ENCODE data around the gene KIAA0408. TPM values are rescaled to one million over a fixed set of nuclear protein-coding genes. Genes with fewer than 3 reads are reported as not detected.
A peak's percentile ranks its signal among the peaks of the same experiment; 100 is the strongest.

The KIAA0408 gene
- 18.5 and 19.6 TPM in 2 replicates for total RNA-seq

- Mint-ChIP-seq H3K27me3 (ENCODE audit: low read depth) (peaks cover 1% of the 10 kb centered on the region), H3K27ac (peak within 1 kb of the TSS; percentile 63), H3K9me3 (no peaks in the 10 kb centered on the region), H3K4me3 (ENCODE audit: low read depth) (no peak within 1 kb of the TSS), H3K36me3 (ENCODE audit: low read depth) (peaks cover 11% of the 10 kb centered on the region), H3K4me1 (ENCODE audit: low read depth) (peaks cover 57% of the 10 kb centered on the region)
- intact Hi-C loops (cut with micrococcal nuclease): no loop called here
- no peak for DNase-seq (ENCODE audit: low spot score)
Observed at GRCh38 chr6:127459231-127459641, at the start of gene KIAA0408. TSS of gene KIAA0408 (minus strand) at chr6:127459389. CDS start at chr6:127453981, 5,408 bp downstream.

- no peak overlapping the region for H3K27ac Mint-ChIP-seq
- H3K36me3 Mint-ChIP-seq (ENCODE audit: low read depth): peaks cover 43% of the 10 kb centered on the region
- intact Hi-C loops (cut with micrococcal nuclease): no loop called here
- H3K9me3 Mint-ChIP-seq: no peaks in the 10 kb centered on the region
- H3K27me3 Mint-ChIP-seq (ENCODE audit: low read depth): no peaks in the 10 kb centered on the region
- no peak overlapping the region for H3K4me3 Mint-ChIP-seq (ENCODE audit: low read depth)
- peaks cover 1% of the 10 kb centered on the region for H3K4me1 Mint-ChIP-seq (ENCODE audit: low read depth)
- DNase-seq (ENCODE audit: low spot score): no peak
Observed at GRCh38 chr6:127506894-127507293, 47.7 kb upstream of the KIAA0408 start.

DNA sequence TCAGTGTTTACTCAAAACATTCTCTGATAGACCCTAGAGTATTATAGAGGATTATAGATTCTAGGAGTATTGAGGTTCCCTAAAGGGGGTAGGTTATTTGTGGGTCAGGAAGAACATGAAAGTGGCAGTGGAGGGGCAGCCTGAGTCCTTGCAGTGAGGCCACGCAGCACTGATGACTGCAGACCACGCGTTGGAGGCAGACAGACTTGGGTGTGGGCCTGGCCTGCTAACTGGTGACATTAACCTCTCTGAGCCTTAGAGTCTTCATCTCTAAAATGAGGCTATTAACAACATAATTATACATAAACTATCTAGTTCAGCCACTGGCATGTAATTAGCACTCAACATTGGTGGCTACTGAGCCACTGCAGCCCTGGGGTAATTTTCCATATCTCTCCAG lies 43.8 kb upstream of the KIAA0408 start:
- Mint-ChIP-seq H3K9me3 (no peaks in the 10 kb centered on the region), H3K4me1 (ENCODE audit: low read depth) (no peaks in the 10 kb centered on the region), H3K27me3 (ENCODE audit: low read depth) (no peaks in the 10 kb centered on the region), H3K27ac (no peak overlapping the region), H3K36me3 (ENCODE audit: low read depth) (peaks cover 26% of the 10 kb centered on the region), H3K4me3 (ENCODE audit: low read depth) (no peak overlapping the region)
- intact Hi-C loops (cut with micrococcal nuclease): no loop called here
- DNase-seq (ENCODE audit: low spot score): no peak

DNA sequence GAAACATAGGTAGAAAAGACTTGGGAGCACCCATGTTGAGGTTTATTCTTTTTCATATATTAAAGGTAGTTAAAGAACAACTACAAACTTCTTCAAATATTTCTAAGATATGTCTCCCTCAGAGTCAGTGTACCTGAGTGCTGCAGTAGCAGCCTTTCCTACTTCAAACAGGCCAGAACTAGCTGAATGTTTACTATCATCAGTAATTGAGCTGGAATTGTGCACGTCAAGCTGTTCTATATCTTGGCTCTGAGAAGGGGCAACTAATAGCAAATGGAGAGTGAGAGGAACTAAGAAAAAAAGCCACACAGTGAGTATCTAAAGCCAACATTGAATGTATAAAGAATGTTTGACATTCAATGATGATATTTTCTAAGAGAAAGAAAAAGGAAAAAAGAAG lies 38.2 kb upstream of the KIAA0408 start:
- no peak for DNase-seq (ENCODE audit: low spot score)
- no peaks in the 10 kb centered on the region for H3K9me3 Mint-ChIP-seq
- H3K36me3 Mint-ChIP-seq (ENCODE audit: low read depth): peaks cover 31% of the 10 kb centered on the region
- peaks cover 2% of the 10 kb centered on the region for H3K27me3 Mint-ChIP-seq (ENCODE audit: low read depth)
- peaks cover 10% of the 10 kb centered on the region for H3K4me1 Mint-ChIP-seq (ENCODE audit: low read depth)
- H3K27ac Mint-ChIP-seq: no peak overlapping the region
- no peak overlapping the region for H3K4me3 Mint-ChIP-seq (ENCODE audit: low read depth)
- intact Hi-C loops (cut with micrococcal nuclease): no loop called here

GRCh38 chr6:127496471-127496870 lies 37.3 kb upstream of the KIAA0408 start:
- Mint-ChIP-seq H3K9me3 (peaks cover 6% of the 10 kb centered on the region), H3K27me3 (ENCODE audit: low read depth) (peaks cover 2% of the 10 kb centered on the region)
- intact Hi-C loops (cut with micrococcal nuclease): no loop called here

GRCh38 chr6:127494240-127494767 lies 35.1 kb upstream of the KIAA0408 start:
- peak overlapping the region; percentile 12 for H3K27ac Mint-ChIP-seq
- H3K4me1 Mint-ChIP-seq (ENCODE audit: low read depth): peaks cover 16% of the 10 kb centered on the region
- H3K27me3 Mint-ChIP-seq (ENCODE audit: low read depth): peaks cover 2% of the 10 kb centered on the region
- H3K36me3 Mint-ChIP-seq (ENCODE audit: low read depth): peaks cover 52% of the 10 kb centered on the region
- no peak for DNase-seq (ENCODE audit: low spot score)
- no peak overlapping the region for H3K4me3 Mint-ChIP-seq (ENCODE audit: low read depth)
- H3K9me3 Mint-ChIP-seq: peaks cover 12% of the 10 kb centered on the region
- intact Hi-C loops (cut with micrococcal nuclease): no loop called here

More at GRCh38 chr6:127496471-127496870, 37.3 kb upstream of the KIAA0408 start:
- peaks cover 11% of the 10 kb centered on the region for H3K4me1 Mint-ChIP-seq (ENCODE audit: low read depth)
- H3K4me3 Mint-ChIP-seq (ENCODE audit: low read depth): no peak overlapping the region
- DNase-seq (ENCODE audit: low spot score): no peak
- peaks cover 38% of the 10 kb centered on the region for H3K36me3 Mint-ChIP-seq (ENCODE audit: low read depth)
- no peak overlapping the region for H3K27ac Mint-ChIP-seq

DNA sequence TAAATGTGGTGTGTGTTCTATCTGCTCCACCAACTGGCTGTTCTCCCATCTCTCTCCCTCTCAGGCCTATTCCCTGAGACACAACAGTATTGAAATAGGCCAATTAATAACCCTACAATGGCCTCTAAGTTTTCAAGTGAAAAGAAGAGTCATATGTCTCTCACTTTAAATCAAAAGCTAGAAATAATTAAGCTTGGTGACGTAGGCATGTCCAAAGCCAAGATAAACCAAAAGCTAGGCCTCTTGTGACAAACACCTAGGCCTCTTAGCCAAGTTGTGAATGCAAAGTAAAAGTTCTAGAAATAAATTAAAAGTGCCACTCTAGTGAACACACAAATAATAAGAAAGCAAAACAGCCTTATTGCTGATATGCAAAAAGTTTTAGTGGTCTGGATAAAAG lies 30.1 kb upstream of the KIAA0408 start:
- Mint-ChIP-seq H3K9me3 (peaks cover 31% of the 10 kb centered on the region), H3K27ac (no peak overlapping the region), H3K4me3 (ENCODE audit: low read depth) (no peak overlapping the region), H3K36me3 (ENCODE audit: low read depth) (peaks cover 74% of the 10 kb centered on the region), H3K27me3 (ENCODE audit: low read depth) (no peaks in the 10 kb centered on the region), H3K4me1 (ENCODE audit: low read depth) (peaks cover 36% of the 10 kb centered on the region)
- intact Hi-C loops (cut with micrococcal nuclease): no loop called here
- DNase-seq (ENCODE audit: low spot score): no peak

- Mint-ChIP-seq H3K36me3 (ENCODE audit: low read depth) (peaks cover 79% of the 10 kb centered on the region), H3K4me3 (ENCODE audit: low read depth) (no peak overlapping the region), H3K4me1 (ENCODE audit: low read depth) (peaks cover 48% of the 10 kb centered on the region), H3K27me3 (ENCODE audit: low read depth) (no peaks in the 10 kb centered on the region), H3K27ac (no peak overlapping the region), H3K9me3 (peaks cover 29% of the 10 kb centered on the region)
- intact Hi-C loops (cut with micrococcal nuclease): no loop called here
- no peak for DNase-seq (ENCODE audit: low spot score)
Observed at GRCh38 chr6:127486934-127487333, 27.7 kb upstream of the KIAA0408 start.

DNA sequence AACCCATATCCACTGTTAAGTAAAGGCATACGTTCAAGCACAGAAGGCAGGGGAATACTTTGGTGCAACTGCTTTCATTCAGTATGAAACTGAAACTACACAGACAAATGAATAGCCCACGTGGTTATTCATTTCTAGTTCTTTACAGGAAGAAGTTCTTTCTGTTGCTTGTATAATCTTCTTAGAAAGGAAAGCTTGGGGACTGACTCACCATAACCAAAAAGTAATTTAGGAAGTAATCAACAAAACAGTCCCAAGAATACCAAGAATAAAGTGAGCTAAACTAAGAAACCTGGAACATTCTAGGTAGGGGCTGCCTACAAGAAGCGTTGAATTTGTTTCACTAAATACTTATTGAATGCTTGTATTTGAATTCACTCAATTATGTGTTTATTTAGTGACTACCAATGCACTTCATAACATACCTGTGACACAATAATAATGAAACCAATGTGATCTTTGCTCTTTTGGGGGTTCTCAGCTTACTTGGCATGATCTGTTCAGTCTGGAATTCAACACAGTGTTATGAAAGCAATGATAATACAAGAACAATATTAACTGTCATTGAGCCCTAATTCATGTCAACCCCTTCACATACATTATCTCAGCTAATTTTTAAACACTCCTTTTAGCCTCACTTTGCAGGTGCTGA lies 25.1 kb upstream of the KIAA0408 start:
- Mint-ChIP-seq H3K4me1 (ENCODE audit: low read depth) (peaks cover 42% of the 10 kb centered on the region), H3K27me3 (ENCODE audit: low read depth) (no peaks in the 10 kb centered on the region), H3K36me3 (ENCODE audit: low read depth) (peaks cover 80% of the 10 kb centered on the region), H3K27ac (peak overlapping the region; percentile 65), H3K4me3 (ENCODE audit: low read depth) (peak overlapping the region; percentile 66), H3K9me3 (peaks cover 20% of the 10 kb centered on the region)
- no peak for DNase-seq (ENCODE audit: low spot score)
- intact Hi-C loops (cut with micrococcal nuclease): loop anchor here (1.0 kb wide), 4 partner anchors 24 to 141 kb away; partner anchors contain the start of gene ECHDC1

- intact Hi-C loops (cut with micrococcal nuclease): loop anchor here (1.0 kb wide), 4 partner anchors 23 to 140 kb away; partner anchors contain the start of gene ECHDC1
- Mint-ChIP-seq H3K4me1 (ENCODE audit: low read depth) (peaks cover 39% of the 10 kb centered on the region), H3K27ac (peak overlapping the region; percentile 65), H3K9me3 (peaks cover 16% of the 10 kb centered on the region), H3K36me3 (ENCODE audit: low read depth) (peaks cover 80% of the 10 kb centered on the region), H3K27me3 (ENCODE audit: low read depth) (no peaks in the 10 kb centered on the region), H3K4me3 (ENCODE audit: low read depth) (peak overlapping the region; percentile 66)
- no peak for DNase-seq (ENCODE audit: low spot score)
Observed at GRCh38 chr6:127483399-127484055, 24.3 kb upstream of the KIAA0408 start.

- H3K36me3 Mint-ChIP-seq (ENCODE audit: low read depth): peaks cover 84% of the 10 kb centered on the region
- H3K27me3 Mint-ChIP-seq (ENCODE audit: low read depth): no peaks in the 10 kb centered on the region
- no peak overlapping the region for H3K4me3 Mint-ChIP-seq (ENCODE audit: low read depth)
- peaks cover 32% of the 10 kb centered on the region for H3K4me1 Mint-ChIP-seq (ENCODE audit: low read depth)
- no peak for DNase-seq (ENCODE audit: low spot score)
- intact Hi-C loops (cut with micrococcal nuclease): no loop called here
- H3K27ac Mint-ChIP-seq: no peak overlapping the region
- peaks cover 16% of the 10 kb centered on the region for H3K9me3 Mint-ChIP-seq
Observed at GRCh38 chr6:127482325-127482724, 23.1 kb upstream of the KIAA0408 start.

DNA sequence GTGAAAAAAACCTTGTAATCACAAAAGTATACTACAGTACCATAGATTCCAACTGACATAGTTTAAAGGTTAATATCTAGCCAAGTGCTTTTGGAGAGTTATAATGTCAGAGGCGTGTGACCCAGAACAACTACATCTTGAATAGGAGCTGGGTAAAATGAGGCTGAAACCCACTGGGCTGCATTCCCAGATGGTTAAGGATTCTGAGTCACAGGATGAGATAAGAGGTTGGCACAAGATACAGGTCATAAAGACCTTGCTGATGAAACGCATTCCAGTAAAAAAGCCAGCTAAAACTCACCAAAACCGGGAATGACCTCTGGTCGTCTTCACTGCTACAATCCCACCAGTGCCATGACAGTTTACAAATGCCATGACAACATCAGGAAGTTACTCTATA lies 22.4 kb upstream of the KIAA0408 start:
- Mint-ChIP-seq H3K4me1 (ENCODE audit: low read depth) (peaks cover 31% of the 10 kb centered on the region), H3K4me3 (ENCODE audit: low read depth) (no peak overlapping the region), H3K36me3 (ENCODE audit: low read depth) (peaks cover 84% of the 10 kb centered on the region), H3K9me3 (peaks cover 16% of the 10 kb centered on the region), H3K27ac (no peak overlapping the region), H3K27me3 (ENCODE audit: low read depth) (peaks cover 1% of the 10 kb centered on the region)
- intact Hi-C loops (cut with micrococcal nuclease): no loop called here
- no peak for DNase-seq (ENCODE audit: low spot score)

DNA sequence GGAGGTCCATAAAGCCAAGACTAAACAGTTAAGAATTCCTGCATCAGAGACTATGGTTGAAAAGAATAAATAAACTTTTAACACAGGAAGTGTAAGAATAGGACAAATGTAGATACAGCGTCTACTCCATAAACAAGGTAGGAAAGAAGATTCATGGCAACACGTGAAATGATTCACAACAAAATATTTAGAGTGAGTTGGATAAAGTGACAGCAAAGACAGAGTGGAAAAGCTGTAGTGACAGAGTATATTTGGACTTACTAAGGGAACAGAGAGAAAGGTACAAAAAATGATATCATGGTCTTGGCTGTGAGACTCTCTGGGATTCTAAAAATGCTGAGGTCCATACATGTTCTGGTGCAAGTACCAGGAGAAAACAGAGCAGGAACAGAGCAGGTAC lies 21.9 kb upstream of the KIAA0408 start:
- peaks cover 83% of the 10 kb centered on the region for H3K36me3 Mint-ChIP-seq (ENCODE audit: low read depth)
- no peak overlapping the region for H3K4me3 Mint-ChIP-seq (ENCODE audit: low read depth)
- no peak for DNase-seq (ENCODE audit: low spot score)
- intact Hi-C loops (cut with micrococcal nuclease): no loop called here
- peaks cover 1% of the 10 kb centered on the region for H3K27me3 Mint-ChIP-seq (ENCODE audit: low read depth)
- H3K4me1 Mint-ChIP-seq (ENCODE audit: low read depth): peaks cover 31% of the 10 kb centered on the region
- no peak overlapping the region for H3K27ac Mint-ChIP-seq
- H3K9me3 Mint-ChIP-seq: peaks cover 16% of the 10 kb centered on the region

All from activated T-helper 2 cell treated with anti-CD3 and anti-CD28 coated beads, Interferon-gamma antibody, Interleukin-2, Interleukin-4, amounts not matched to agents 10 μg/mL and 5 μg/mL and 100 μg/mL, durations not matched to agents 14 hours and 24 hours and 36 hours (primary cell).